DND-41 (cell line): ENCODE data around the gene BCL2A1.

Experiments used
- EZH2 ChIP-seq: IDR thresholded peaks from 3 replicates; pipeline ENCODE4 v1.6.1; 2012; ENCODE audit warnings: borderline replicate concordance, low read depth, mild to moderate bottlenecking, moderate library complexity, low read length, inconsistent platforms; ENCODE audit not compliant: severe bottlenecking
- TF ChIP-seq, protein P1 (sequence below): IDR thresholded peaks from 2 replicates; pipeline ENCODE4 v1.5.1; 2012; ENCODE audit warnings: borderline replicate concordance, low read length, moderate library complexity, mild to moderate bottlenecking; ENCODE audit not compliant: poor library complexity, severe bottlenecking; ENCODE audit errors: extremely low read depth

GRCh38 chr15:79952329-79952728, 18.7 kb downstream of the BCL2A1 start:
- TF ChIP-seq, protein P1, sequence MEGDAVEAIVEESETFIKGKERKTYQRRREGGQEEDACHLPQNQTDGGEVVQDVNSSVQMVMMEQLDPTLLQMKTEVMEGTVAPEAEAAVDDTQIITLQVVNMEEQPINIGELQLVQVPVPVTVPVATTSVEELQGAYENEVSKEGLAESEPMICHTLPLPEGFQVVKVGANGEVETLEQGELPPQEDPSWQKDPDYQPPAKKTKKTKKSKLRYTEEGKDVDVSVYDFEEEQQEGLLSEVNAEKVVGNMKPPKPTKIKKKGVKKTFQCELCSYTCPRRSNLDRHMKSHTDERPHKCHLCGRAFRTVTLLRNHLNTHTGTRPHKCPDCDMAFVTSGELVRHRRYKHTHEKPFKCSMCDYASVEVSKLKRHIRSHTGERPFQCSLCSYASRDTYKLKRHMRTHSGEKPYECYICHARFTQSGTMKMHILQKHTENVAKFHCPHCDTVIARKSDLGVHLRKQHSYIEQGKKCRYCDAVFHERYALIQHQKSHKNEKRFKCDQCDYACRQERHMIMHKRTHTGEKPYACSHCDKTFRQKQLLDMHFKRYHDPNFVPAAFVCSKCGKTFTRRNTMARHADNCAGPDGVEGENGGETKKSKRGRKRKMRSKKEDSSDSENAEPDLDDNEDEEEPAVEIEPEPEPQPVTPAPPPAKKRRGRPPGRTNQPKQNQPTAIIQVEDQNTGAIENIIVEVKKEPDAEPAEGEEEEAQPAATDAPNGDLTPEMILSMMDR: no peak
- TF ChIP-seq EZH2: no peak
